SHP77 (cell line): Measurements from ENCODE around the gene DZANK1.
"Not testable (repeated sequence)": the region's sequence is repeated elsewhere in the genome, so short reads cannot be mapped to it uniquely, and the experiment has no call there.

Experiments
- DNase-seq, 2 experiments: peaks; one replicate each; lab custom pipeline; 2025; lab: John Stamatoyannopoulos, UW

DZANK1 gene

GRCh38 chr20:18377896-18378481 lies 88.8 kb downstream of the DZANK1 start:
- DNase-seq = no peak

GRCh38 chr20:18375551-18375950 lies 91.3 kb downstream of the DZANK1 start:
- not testable (repeated sequence) for DNase-seq

GRCh38 chr20:18372296-18372695 lies 94.5 kb downstream of the DZANK1 start:
- DNase-seq = no peak

GRCh38 chr20:18364768-18365167 lies 102.1 kb downstream of the DZANK1 start:
- no peak for DNase-seq

GRCh38 chr20:18363708-18364107 lies 103.1 kb downstream of the DZANK1 start:
- peak in 1 of 2 experiments; percentile 16 for DNase-seq

- no peak for DNase-seq
Observed at GRCh38 chr20:18362916-18363315, 103.9 kb downstream of the DZANK1 start.

GRCh38 chr20:18361678-18362077 lies 105.2 kb downstream of the DZANK1 start:
- no peak for DNase-seq

GRCh38 chr20:18360635-18361034 lies 106.2 kb downstream of the DZANK1 start:
- DNase-seq = no peak

GRCh38 chr20:18359854-18360253 lies 107.0 kb downstream of the DZANK1 start:
- no peak for DNase-seq

GRCh38 chr20:18349749-18350148 lies 117.1 kb downstream of the DZANK1 start:
- DNase-seq = not testable (repeated sequence)
